Right atrium auricular region (tissue), 2 donors: ENCODE results near the gene CDK11A. TPM values are rescaled to one million over a fixed set of nuclear protein-coding genes. Genes with fewer than 3 reads are reported as not detected.

Experiments
- DNase-seq: peaks from one replicate; pipeline ENCODE4 v3.0.0-alpha.2; 2019; ENCODE audit warnings: low spot score
- H3K27ac ChIP-seq, 2 donors: fragments of 200-600 bp; sonication (generic); 1 replicate in 1 of 2; 2 replicates in 1 of 2; pipeline ENCODE4 v1.5.1; 2016 to 2019
- H3K27me3 ChIP-seq, 2 donors: fragments of 200-600 bp; sonication (generic); one replicate each; pipeline versions ENCODE4 v1.5.1 to v1.6.0; 2017 to 2019
- H3K36me3 ChIP-seq: fragments of 200-600 bp; sonication (generic); one replicate; pipeline ENCODE4 v1.5.1; 2016
- H3K4me1 ChIP-seq, 2 donors: fragments of 200-600 bp; sonication (generic); one replicate each; pipeline versions ENCODE4 v1.5.1 to v1.6.0; 2017 to 2019
- H3K4me3 ChIP-seq, 2 donors: fragments of 200-600 bp; sonication (generic); 1 replicate in 1 of 2; 2 replicates in 1 of 2; pipeline ENCODE4 v1.5.1; 2017 to 2019; ENCODE audit warnings: mild to moderate bottlenecking in 1 of 2, moderate library complexity in 1 of 2
- H3K9me3 ChIP-seq, 2 donors: fragments of 200-600 bp; sonication (generic); one replicate each; pipeline ENCODE4 v1.5.1; 2019
- total RNA-seq, 2 donors: library from RNA; depleted of rRNA; stranded (reverse); fragments of >200 nt; gene quantifications; one replicate each; pipeline ENCODE4 v1.1.0, GENCODE V29; 2016
- TF ChIP-seq, protein P1 (sequence below), 2 donors: fragments of 200-600 bp; sonication (generic); IDR thresholded peaks; one replicate each; pipeline ENCODE4 v1.5.1; 2019; ENCODE audit warnings: antibody characterized with exemption in 2 of 2

CDK11A gene
- total RNA-seq, 2 donors from 2014 or later = 4.3 to 8.2 TPM

DNA sequence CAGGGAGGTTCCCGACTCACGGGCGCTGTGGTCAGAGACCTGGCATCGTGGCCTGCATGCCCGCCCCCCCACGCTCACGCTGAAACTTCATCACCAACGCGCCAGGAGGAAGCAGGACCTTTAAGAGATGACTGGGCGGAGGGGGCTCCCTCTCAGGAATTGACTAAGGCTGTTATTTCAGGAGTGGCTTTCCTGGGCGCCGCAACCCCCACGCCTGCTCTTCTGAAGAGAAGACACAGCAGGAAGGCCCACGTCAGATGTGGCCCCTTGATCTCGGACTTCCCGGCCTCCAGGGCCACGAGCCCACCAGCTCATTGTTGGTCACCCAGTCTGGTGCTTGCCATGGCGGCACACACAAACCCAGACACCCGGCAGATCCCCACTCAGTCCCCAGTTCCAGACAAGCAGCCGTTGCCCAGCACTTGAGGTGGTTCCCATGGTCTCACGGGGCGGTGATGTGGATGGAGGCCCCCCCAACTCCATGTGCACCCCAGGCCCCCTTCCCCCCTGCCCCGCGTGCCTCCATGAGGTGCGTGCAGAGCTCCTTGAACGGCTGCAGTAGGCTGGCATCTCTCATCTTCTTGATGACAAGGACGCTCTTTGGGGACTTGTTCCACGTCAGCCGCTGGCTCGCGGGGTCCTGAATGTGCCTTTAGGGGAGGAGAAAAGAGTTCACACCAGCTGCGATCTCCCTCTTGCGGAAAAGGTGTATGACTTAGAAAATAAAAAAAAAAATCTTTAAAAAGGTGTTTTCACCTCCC is 32.7 kb upstream of the CDK11A start:
- Histone ChIP-seq H3K27me3 (no peaks in the 10 kb centered on the region), H3K36me3 (peaks cover 88% of the 10 kb centered on the region), H3K4me1 (peaks cover 0 to 20% of the 10 kb centered on the region in 2 donors), H3K4me3 (no peak overlapping the region), H3K27ac (no peak overlapping the region), H3K9me3 (no peaks in the 10 kb centered on the region)
- no peak for DNase-seq
- TF ChIP-seq, protein P1, sequence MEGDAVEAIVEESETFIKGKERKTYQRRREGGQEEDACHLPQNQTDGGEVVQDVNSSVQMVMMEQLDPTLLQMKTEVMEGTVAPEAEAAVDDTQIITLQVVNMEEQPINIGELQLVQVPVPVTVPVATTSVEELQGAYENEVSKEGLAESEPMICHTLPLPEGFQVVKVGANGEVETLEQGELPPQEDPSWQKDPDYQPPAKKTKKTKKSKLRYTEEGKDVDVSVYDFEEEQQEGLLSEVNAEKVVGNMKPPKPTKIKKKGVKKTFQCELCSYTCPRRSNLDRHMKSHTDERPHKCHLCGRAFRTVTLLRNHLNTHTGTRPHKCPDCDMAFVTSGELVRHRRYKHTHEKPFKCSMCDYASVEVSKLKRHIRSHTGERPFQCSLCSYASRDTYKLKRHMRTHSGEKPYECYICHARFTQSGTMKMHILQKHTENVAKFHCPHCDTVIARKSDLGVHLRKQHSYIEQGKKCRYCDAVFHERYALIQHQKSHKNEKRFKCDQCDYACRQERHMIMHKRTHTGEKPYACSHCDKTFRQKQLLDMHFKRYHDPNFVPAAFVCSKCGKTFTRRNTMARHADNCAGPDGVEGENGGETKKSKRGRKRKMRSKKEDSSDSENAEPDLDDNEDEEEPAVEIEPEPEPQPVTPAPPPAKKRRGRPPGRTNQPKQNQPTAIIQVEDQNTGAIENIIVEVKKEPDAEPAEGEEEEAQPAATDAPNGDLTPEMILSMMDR (IDR thresholded peaks at IDR 0.05) = no peak

DNA sequence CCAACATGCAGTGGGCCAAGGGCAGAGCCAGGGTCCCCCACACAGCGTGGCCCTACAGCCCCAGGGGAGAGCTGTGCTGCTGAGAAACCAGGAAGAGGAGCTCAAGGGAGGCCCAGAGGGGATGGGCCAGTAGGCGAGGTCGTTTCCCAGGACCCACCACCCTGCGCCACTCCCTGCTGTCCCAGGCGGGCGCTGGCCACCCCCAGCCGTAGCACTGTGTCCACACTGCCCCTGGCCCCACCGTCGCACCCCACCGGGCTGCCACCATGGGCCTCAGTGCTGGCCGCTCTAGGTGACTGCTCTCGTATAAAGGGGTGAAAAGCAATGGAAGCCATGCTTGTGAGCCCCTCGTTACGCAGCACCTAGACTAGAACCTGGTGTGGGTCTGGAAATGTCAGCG is 31.7 kb upstream of the CDK11A start:
- peaks cover 78% of the 10 kb centered on the region for H3K36me3 ChIP-seq
- DNase-seq = no peak
- H3K27me3 ChIP-seq = no peaks in the 10 kb centered on the region
- no peaks in the 10 kb centered on the region for H3K9me3 ChIP-seq
- no peak overlapping the region for H3K27ac ChIP-seq
- peaks cover 0 to 20% of the 10 kb centered on the region in 2 donors for H3K4me1 ChIP-seq
- no peak overlapping the region for H3K4me3 ChIP-seq
- TF ChIP-seq, protein P1 (IDR thresholded peaks at IDR 0.05) = no peak

DNA sequence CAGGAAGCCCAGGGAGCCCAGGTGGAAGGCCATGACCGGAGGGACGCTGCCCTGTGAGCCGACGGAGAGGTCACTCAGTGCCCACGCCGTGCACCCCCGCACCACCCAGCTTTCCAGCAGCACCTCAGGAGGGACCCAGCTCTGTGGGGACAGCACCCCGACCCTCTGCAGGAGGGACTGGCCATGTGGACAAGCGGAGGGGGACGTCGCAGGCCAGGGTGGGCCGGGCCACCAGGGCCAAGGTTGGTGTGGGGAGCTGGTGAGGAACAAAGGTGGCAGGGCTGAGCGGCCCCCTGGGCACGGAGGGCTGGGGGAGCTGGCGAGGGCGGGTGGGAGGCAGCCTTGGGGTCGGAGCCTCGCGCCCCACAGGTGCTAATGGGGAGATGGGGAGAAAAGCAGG is 31.3 kb upstream of the CDK11A start:
- TF ChIP-seq, protein P1 (IDR thresholded peaks at IDR 0.05) = no peak
- Histone ChIP-seq H3K36me3 (peaks cover 73% of the 10 kb centered on the region), H3K27me3 (no peaks in the 10 kb centered on the region), H3K27ac (no peak overlapping the region), H3K4me3 (no peak overlapping the region), H3K9me3 (no peaks in the 10 kb centered on the region), H3K4me1 (peaks cover 0 to 20% of the 10 kb centered on the region in 2 donors)
- DNase-seq = no peak

DNA sequence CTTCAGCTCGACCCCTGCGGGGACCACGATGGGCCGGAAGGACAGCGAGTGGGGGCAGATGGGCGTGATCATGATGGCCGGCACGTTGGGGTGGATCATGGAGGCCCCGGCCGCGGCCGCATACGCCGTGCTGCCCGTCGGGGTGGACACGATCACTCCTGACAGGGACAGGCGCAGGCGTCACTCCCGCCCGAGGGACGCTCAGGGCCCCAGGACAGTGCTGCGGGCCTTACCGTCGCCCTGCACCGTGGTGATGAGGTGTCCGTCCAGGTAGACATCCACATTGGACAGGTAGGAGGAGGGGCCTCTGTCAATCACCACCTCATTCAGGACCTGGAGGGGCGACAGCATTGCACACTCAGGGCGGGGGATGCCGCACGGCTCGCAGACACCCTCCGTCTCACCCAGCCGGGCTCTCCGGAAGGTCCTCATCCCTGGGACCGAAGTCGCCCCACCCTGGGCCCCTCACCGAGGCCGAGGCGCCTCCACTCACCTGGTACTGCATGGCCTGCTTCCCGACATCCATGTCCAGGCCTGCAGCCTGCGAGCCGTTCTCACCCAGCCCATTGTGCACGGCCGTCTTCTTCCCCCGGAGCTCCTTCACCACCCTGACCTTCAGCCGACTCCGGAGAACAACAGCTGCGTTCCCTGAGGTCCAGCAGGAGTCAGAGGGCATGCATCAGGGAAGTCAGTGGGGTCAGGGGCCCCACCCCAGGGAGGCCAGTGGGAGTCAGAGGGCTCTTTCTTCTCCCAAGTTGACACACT is 30.1 kb upstream of the CDK11A start:
- DNase-seq = no peak
- Histone ChIP-seq H3K36me3 (peaks cover 63% of the 10 kb centered on the region), H3K4me1 (peaks cover 0 to 13% of the 10 kb centered on the region in 2 donors), H3K27ac (no peak overlapping the region), H3K27me3 (no peaks in the 10 kb centered on the region), H3K9me3 (no peaks in the 10 kb centered on the region), H3K4me3 (no peak overlapping the region)
- TF ChIP-seq, protein P1 (IDR thresholded peaks at IDR 0.05) = no peak

DNA sequence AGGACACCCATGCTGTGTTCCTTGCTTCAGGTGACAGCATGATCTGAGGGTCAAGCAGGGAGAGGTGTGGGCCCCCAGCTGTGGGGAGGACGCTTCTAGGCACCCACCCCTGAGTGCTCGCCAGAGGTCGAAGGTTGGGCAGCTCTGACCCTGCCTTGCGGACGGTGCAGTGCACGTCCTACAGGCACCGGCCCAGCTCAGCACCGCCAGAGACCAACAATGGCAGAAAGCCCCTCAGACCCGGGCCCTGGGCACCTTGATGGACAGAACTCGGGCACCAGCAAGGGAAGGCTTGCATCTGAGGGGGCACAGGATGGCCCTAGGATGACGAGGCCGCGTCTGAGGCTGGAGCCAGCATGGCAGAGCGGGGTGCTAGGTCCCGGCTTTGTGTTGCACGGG is 29.4 kb upstream of the CDK11A start:
- Histone ChIP-seq H3K27ac (no peak overlapping the region), H3K36me3 (peaks cover 57% of the 10 kb centered on the region), H3K4me3 (no peak overlapping the region), H3K9me3 (no peaks in the 10 kb centered on the region), H3K4me1 (peaks cover 0 to 7% of the 10 kb centered on the region in 2 donors), H3K27me3 (no peaks in the 10 kb centered on the region)
- TF ChIP-seq, protein P1 (IDR thresholded peaks at IDR 0.05) = no peak
- no peak for DNase-seq
